Stimulated activated CD4-positive, alpha-beta T cell treated with anti-CD3 and anti-CD28 coated beads, TNF-alpha, amount 100 ng/mL, for 1 hour (primary cell): ENCODE results near the gene HSD17B8.
A peak's percentile ranks its signal among the peaks of the same experiment; 100 is the strongest.

ENCODE experiments used
- DNase-seq, 3 donors: peaks; one replicate each; pipeline ENCODE4 v3.0.0-alpha.2; 2020; ENCODE audit warnings: low read depth in 3 of 3, low spot score in 1 of 3

HSD17B8 gene

GRCh38 chr6:33204415-33205190, at the start of gene HSD17B8:
HSD17B8 (plus strand) TSS chr6:33204655; CDS start chr6:33204669, 14 bp downstream.
- peak; percentile 68 to 84 (median 69) for DNase-seq

- DNase-seq: no peak
Measured at GRCh38 chr6:33156561-33156960, 47.9 kb upstream of the HSD17B8 start.

DNA sequence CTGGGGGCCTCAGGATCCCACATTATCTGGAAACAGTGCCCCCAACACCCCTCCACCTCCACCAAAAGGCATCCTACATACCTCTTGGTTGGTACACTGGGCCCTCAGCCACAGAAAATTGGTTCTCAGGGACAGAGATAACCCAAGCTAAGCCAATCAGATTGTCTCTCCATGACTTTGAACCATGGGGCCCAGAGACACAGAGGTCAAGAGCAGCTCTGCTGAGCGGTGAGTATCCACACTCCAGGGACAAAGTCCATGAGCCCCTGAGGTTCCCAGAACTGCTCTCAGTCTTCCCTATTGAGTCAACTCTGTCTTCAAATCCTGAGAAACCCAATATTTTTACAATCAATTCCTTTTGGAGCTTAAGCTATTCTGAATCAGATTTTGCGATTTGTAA, 47.5 kb upstream of the HSD17B8 start:
- DNase-seq: no peak

DNA sequence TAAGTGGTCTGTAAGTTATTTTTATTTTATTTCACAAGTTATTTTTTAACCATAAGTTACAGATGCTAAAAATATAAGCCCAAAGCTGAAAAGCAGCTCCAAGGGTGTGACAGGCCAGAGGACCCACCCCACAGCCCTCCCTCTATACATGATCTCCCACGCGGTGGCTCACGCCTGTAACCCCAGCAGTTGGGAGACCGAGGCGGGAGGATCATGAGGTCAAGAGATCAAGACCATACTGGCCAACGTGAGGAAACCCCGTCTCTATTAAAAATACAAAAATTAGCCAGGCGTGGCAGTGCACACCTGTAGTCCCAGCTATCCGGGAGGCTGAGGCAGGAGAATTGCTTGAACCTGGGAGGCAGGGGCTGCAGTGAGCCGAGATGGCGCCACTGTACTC, 44.4 kb upstream of the HSD17B8 start:
- DNase-seq: no peak

DNA sequence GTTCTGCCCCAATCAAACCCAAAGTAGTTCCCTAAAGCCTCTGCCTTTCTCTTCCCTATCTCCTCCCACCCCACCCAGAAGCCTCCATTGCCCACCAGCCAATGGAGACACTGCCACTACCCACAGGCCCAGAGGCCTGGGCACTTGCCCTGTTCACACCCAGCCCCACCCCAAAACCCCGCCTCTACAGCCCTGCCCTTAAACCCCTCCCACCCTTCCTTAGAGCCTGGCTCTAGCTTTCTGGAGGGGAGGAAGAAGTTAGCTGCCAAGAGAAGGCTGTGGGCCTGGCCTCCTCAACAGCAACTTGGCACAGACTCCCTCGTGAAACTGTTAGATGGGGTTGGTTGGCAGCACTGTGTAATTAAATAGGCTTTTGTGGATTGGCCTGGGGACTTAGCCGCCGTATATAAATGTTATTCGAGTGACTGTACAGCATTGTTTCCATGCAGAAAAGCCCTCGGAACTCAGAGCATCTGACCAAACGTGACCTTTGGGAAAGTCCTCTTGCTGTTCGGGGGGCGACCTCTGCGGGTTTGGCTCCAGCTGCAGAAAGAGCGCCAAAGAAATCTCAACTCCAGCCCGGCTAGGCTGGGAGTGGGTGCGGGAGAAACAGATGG, 43.6 kb upstream of the HSD17B8 start:
- DNase-seq: no peak

DNA sequence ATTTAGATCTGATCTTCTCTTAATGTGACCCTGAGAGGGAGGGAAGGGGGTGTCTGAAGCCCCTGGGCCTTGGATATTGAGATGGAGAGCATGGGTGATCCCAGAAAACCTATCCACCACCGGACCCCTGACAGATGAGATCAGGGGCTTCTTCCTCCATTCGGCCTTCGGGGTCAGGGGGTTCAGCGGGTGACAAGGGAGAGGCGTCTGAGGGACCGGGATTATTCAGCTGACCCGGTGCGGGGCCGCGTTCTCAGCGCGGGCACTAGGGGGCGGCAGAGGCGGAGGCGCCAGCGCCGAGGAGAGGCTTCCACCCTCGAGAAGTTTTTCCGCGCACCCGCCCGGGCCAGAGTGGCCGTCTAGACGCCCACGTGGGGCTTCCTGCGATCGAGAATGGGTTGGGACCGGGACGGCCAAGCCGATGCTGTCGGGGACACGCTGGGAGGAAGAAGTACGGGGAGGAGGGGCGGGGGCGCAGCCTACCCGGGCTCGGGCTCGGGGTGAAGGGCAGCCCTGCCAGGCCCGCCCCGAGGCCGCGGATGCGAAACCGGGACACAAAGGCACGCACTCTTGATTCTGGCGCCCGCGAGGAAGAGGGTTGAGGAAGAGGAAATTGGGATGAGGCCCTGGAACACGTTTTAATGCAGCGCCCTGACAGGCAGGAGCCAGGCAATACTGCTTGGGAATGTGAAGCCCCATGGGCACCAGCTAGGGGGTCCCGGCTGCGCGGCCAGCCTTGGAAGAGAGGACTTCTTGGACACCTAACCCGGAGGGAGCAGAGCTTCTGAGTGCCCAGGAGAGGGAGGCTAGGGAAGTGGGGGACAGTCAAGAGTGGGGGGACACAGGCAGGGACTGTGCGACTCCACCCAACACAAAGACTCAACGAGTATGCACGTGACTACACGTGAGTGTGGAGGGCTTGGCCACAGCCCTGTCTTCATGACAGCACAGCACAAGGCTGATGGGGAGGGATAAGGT, 42.8 kb upstream of the HSD17B8 start:
- peak; percentile 47 to 85 (median 70) for DNase-seq

DNA sequence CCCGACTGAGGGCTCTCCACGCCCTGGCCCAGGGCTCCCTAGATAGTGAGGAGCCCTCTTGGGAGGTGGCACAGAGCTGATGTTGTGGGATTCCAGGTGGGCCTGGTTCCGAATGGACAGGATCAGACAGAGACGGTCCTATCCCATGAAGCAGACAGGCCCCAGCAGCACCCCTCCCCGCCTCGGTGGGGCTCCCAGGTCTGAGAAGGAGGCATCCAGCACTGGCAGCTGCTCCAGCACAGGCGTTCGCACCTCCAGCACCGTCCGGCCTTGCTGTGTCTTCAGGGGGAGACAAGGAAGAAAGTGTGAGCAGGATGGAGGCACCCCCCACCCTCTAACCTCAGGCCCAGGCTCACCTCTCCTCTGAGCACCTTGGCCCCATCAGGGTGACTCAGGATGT, 40.9 kb upstream of the HSD17B8 start:
- no peak for DNase-seq

DNA sequence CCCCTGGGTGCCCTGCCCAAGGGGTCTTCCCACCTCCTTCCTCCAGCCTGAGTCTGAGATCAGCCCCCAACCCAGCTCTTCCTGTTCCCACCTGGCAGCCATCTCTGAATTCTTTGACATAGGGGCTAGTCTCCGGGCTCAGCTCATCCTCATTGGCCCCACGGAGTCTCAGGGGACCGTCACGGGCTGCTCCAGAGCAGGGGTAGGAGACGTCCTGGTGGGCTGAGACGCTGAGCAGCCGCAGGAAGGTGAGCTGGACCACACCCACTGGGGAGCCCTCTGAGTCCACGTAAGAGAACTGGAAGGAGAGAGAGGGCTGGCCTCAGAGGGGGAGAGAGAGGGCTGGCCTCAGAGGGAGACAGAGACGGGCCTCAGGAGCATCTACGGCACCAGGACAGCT, 40.3 kb upstream of the HSD17B8 start:
- DNase-seq: no peak

- no peak for DNase-seq
Measured at GRCh38 chr6:33164665-33165373, 39.6 kb upstream of the HSD17B8 start.

DNA sequence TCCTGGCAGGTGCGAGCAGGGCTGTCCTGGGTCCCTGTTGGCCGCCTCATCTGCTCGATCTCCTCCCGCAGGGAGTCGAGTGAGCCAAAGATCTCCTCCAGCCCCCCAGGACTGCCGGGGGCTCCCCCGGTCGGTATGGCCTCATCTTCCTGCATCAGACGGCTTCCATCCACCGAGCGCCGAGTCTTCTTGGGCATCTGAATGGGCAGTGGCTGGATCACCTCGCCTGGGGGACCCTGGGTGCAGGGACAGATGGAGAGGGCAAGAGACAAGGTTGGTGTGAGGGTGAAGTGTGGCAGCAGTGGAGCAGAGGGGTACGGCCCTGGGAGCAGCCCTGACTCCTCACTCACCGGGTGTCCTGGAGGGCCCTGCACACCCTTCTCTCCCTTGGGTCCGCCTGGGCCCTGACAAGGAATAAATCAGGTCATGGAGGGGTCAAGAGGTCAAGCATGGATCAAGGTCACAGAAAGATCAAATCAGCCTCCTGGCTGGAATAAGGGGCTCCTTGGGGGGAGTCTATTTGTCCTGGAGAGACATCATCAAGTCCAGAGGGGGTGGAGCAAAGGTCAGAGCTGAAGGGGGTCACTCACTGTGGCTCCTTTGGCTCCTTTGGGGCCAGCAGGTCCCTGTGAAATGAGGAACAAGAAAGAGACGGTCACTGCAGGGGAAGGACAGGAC, 38.7 kb upstream of the HSD17B8 start:
- no peak for DNase-seq

GRCh38 chr6:33166363-33166762, 38.1 kb upstream of the HSD17B8 start:
- DNase-seq: no peak

DNA sequence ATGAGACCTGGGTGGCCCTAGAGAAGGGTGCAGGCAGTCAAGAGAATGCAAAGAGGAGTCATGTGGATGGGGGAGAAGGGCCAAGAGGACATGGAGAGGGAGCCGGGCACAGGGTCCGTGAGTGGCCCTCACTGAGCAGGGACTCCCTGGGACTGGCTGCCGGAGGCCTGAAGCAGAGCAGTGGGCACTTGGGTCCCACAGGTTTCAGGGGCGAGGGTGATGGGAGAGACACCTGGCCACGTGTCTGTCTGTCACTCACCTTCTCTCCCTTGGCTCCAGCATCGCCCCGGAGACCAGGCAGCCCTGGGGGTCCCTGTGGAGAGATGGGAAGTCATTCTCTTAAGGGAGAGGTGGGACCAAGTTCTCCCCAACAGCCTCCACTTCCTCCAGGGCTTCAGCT, 37.6 kb upstream of the HSD17B8 start:
- no peak for DNase-seq

GRCh38 chr6:33167374-33168283, 36.8 kb upstream of the HSD17B8 start:
- DNase-seq: no peak

- no peak for DNase-seq
Measured at GRCh38 chr6:33168284-33168601, 36.2 kb upstream of the HSD17B8 start.

DNA sequence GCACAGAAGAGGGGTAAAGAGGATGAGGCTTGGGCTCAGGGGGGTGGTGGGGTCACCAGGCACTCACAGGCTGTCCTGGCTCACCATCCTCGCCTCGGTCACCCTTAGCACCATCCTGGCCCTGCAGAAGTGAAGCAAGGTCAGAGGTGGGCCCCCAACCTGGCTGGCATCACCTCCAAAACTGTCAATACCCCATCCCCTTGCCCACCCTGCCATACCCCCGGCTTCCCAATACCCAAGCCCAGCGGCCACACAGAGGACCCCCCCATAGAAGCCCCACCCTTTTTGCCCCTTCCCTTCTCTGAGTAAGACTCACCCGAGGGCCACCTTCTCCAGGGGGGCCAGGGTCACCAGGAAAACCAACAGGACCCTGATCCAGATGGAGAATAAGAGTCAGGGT, 35.8 kb upstream of the HSD17B8 start:
- no peak for DNase-seq

GRCh38 chr6:33169291-33170175, 34.9 kb upstream of the HSD17B8 start:
- DNase-seq: no peak

GRCh38 chr6:33170176-33171015, 34.1 kb upstream of the HSD17B8 start:
- DNase-seq: no peak
